ENCODE measurements around the gene USP25.
A peak's percentile ranks its signal among the peaks of the same experiment; 100 is the strongest.

The USP25 gene

DNA sequence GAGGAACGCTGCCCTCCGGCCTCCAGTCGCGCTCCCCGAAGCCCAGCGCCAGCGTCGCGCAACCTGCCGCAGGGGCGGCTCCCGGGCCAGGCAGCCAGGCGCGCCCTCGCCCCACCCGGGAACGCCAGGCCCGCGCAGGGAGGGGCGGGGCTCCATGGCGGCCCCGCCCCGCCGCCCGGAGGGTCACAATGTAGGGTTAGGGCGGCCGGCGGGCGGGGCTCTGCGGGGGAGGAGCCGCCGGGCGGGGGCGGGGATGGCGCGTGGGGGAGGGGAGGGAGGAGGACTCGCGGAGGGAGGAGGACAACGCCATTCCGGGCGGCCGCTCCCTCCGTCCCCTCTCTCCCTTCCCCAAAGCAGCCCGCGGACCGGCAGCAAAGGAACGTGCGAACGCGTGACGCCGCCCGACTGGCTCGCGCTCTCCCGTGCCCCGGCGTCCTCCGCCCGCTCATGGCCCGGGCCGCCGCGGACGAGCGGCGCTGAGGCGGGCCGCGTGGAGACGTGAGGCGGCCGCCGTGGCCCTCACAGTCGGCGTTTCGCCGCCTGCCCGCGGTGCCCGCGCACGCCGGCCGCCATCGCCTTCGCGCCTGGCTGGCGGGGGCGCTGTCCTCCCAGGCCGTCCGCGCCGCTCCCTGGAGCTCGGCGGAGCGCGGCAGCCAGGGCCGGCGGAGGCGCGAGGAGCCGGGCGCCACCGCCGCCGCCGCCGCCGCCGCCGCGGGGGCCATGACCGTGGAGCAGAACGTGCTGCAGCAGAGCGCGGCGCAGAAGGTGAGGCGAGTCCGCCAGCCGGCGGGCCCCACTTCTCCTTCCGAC lies at the start of gene USP25:
Gene USP25, plus strand, starts transcription at position 309 of the 810 bp plus-strand sequence. Its CDS starts 412 bp downstream, at position 721.
- peak; percentile 89 for DNase-seq
- no peak for TF ChIP-seq CTCF (IDR thresholded peaks at IDR 0.05)
- peak within 1 kb of the TSS; percentile 95 for H3K27ac Mint-ChIP-seq
- peak within 1 kb of the TSS; percentile 96 for H3K4me3 Mint-ChIP-seq
- peaks cover 5% of the 10 kb centered on the region for H3K27me3 Mint-ChIP-seq (ENCODE audit: low read depth, poor library complexity)
- H3K9me3 Mint-ChIP-seq: no peaks in the 10 kb centered on the region
- H3K36me3 Mint-ChIP-seq (ENCODE audit: low read depth): no peaks in the 10 kb centered on the region
- peaks cover 27% of the 10 kb centered on the region for H3K4me1 Mint-ChIP-seq

- Mint-ChIP-seq H3K27me3 (ENCODE audit: low read depth, poor library complexity) (no peaks in the 10 kb centered on the region), H3K4me3 (no peak overlapping the region), H3K9me3 (no peaks in the 10 kb centered on the region), H3K4me1 (no peaks in the 10 kb centered on the region), H3K36me3 (ENCODE audit: low read depth) (no peaks in the 10 kb centered on the region), H3K27ac (peak overlapping the region; percentile 19)
- TF ChIP-seq CTCF (IDR thresholded peaks at IDR 0.05): no peak
- no peak for DNase-seq
Measured at GRCh38 chr21:15682186-15682895, 47.4 kb upstream of the USP25 start.

- no peaks in the 10 kb centered on the region for H3K27me3 Mint-ChIP-seq (ENCODE audit: low read depth, poor library complexity)
- no peaks in the 10 kb centered on the region for H3K36me3 Mint-ChIP-seq (ENCODE audit: low read depth)
- no peak overlapping the region for H3K4me3 Mint-ChIP-seq
- TF ChIP-seq CTCF (IDR thresholded peaks at IDR 0.05): no peak
- H3K4me1 Mint-ChIP-seq: no peaks in the 10 kb centered on the region
- H3K27ac Mint-ChIP-seq: no peak overlapping the region
- DNase-seq: no peak
- H3K9me3 Mint-ChIP-seq: no peaks in the 10 kb centered on the region
Measured at GRCh38 chr21:15682977-15683376, 46.8 kb upstream of the USP25 start.

DNA sequence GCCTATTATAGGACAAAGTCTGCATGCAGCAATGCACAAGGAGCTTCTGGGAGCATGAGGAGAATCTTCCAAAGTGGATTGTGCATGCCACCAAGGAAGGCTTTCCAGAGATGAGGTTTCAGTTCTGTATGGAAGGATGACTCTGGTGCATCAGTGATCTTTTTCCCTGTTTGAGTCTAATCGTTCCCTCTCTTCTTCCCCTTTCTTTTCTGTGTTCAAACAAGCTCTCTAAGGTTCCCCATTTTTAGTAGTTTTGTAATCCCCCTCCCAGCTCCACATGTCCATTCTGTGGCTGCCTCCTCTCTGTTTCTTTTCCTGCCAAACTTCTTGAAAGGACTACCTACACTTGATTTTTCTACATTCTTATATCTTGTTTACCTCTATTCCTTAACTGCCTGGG lies 43.3 kb upstream of the USP25 start:
- H3K27ac Mint-ChIP-seq: no peak overlapping the region
- H3K9me3 Mint-ChIP-seq: no peaks in the 10 kb centered on the region
- H3K4me3 Mint-ChIP-seq: no peak overlapping the region
- H3K27me3 Mint-ChIP-seq (ENCODE audit: low read depth, poor library complexity): peaks cover 2% of the 10 kb centered on the region
- TF ChIP-seq CTCF (IDR thresholded peaks at IDR 0.05): no peak
- H3K36me3 Mint-ChIP-seq (ENCODE audit: low read depth): no peaks in the 10 kb centered on the region
- DNase-seq: no peak
- no peaks in the 10 kb centered on the region for H3K4me1 Mint-ChIP-seq

DNA sequence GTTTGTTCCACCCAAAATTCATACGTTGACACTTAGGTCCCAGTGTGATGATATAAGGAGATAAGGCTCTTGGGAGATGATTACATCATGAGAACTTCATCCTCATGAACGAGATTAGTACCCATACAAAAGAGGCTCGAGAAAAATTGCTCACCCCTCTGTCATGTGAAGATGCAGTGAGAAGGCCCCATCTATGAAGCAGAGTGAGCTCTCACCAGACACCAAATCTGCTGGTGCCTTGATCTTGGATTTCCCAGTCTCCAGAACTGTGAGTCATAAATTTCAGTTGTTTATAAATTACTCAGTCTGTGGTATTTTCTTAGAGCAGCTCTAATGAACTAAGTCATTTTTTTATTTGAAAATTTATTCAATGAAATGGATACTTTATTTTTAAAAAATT lies 42.6 kb upstream of the USP25 start:
- no peak for TF ChIP-seq CTCF (IDR thresholded peaks at IDR 0.05)
- H3K4me3 Mint-ChIP-seq: no peak overlapping the region
- no peak for DNase-seq
- H3K27me3 Mint-ChIP-seq (ENCODE audit: low read depth, poor library complexity): peaks cover 2% of the 10 kb centered on the region
- peaks cover under 1% of the 10 kb centered on the region for H3K4me1 Mint-ChIP-seq
- H3K27ac Mint-ChIP-seq: no peak overlapping the region
- H3K36me3 Mint-ChIP-seq (ENCODE audit: low read depth): no peaks in the 10 kb centered on the region
- H3K9me3 Mint-ChIP-seq: no peaks in the 10 kb centered on the region

Measured in nephron progenitor cell (in vitro differentiated cells).